Measurements from ENCODE around the gene SVIL.
A peak's percentile ranks its signal among the peaks of the same experiment; 100 is the strongest.
"Not testable (repeated sequence)": the region's sequence is repeated elsewhere in the genome, so short reads cannot be mapped to it uniquely, and the experiment has no call there.

Gene SVIL

DNA sequence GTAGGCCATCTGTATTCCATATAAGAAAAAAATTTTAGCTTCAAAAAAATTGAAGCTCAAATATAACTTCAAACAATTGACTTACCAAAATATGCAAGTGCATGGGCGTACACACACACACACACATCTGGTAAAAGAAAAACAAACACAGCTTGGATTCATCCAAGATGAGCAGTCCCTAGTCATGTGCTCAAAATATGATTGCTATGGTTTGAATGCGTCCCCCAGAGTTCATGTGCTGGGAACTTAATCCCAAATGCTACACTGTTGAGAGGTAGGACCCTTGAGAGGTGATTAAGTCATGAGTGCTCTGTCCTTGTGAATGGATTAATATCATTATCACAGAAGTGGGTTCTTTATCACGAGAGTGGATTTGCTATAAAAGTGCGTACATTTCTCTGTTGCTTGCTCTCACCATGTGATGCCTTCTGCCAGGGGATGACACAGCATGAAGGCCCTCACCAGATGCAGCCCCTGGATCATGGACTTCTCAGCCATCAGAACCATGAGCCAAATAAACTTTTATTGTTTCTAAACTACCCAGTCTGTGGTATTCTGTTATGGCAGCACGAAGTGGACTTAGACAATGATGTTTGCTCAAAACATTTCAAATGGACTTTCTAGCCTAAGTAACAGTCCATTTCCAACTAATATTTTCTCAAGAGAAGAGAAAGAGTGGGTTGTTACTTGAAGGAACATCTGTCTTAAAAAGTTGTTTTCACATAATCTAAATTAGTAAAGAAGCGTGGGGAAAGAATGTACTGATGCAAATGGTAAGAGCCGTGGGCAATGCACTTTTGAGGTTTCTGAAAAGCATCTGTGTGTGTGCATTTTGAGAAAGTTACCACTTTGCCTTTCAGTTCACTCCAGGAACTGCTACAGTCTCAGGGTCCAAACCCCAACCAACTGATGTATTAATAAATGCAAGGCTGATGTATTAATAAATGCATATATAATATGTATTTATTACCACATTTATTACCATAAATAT is 15.1 kb upstream of the SVIL start:
- no peak for DNase-seq

- DNase-seq, result no peak
Observed at GRCh38 chr10:29648983-29649268, 14.2 kb upstream of the SVIL start.

DNA sequence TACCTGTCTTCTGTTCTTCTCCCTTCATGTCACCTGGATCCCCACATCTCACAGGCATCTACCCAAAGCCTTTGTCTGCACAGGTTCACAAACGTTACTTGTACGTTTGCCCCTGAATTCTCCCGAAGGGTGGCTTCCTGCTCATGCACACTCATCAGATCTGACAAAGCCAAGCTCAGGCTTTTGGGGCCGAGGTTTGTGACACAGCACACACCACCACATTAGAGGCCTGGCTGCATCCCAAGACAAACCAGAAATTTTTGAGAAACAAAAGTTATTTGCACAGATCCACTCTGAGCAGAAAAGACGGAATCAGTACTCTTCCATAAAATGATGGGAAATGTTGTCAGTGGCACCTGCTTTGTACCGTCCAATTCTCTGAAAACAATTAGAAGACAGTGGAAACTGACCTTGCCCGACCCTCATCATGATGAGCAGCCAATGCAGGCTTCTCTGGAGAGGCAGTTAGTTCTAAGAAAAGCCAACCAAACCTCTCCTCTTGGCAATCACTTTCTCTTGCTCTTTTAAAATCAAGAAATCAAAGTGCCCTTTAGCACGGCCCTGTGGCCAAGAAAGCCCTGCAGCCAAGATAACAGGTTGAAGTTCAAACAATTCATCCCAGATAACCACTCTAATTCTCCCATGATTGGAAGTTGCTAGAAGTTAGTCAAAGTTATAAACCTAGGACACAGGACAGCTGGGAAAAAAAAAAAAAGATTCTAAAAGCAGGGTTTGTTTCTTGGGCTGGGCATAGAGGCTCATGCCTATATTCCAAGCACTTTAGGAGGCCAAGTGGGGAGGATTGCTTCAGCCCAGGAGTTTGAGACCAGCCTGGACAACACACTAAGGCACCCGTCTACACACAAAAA is 13.6 kb upstream of the SVIL start:
- peak; percentile 13 for DNase-seq

GRCh38 chr10:29647478-29647877 is 12.7 kb upstream of the SVIL start:
- DNase-seq, result no peak

- no peak for DNase-seq
Observed at GRCh38 chr10:29646960-29647461, 12.2 kb upstream of the SVIL start.

- DNase-seq, result no peak
Observed at GRCh38 chr10:29646238-29646902, 11.6 kb upstream of the SVIL start.

DNA sequence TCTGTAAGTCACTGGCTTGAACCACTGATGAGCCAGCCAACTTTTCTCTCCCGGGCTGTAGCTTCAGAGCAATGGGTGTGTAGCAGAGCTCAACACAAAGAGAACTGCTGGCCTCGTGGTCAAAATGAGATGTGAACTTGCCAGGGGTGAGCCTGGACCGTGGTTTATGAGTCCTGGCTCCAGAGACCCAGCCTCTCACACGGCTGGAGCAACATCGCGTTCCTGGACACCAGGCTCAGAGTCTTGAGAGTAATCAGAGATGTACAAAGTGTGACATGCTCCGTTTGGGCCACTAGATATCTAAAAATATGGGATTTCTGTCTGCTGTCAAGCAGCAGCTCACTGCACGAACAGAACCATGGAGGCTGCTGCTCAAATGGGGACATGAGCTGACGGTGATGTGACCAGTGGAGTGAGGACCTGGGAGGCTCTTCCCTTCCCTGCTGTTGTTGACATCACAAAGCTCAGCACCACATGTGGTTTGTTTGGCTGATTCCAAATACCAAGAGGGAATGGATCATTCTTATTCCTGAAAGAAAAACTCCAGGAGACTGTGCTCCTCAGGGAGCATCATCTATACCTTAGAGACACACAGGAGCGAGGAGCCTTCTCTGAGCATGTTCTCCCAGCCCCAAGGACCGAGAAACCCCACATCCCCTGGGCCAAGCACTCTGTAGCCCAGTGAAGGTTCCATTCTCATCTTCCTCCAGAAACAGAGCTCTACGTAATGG is 9.2 kb upstream of the SVIL start:
- no peak for DNase-seq

DNA sequence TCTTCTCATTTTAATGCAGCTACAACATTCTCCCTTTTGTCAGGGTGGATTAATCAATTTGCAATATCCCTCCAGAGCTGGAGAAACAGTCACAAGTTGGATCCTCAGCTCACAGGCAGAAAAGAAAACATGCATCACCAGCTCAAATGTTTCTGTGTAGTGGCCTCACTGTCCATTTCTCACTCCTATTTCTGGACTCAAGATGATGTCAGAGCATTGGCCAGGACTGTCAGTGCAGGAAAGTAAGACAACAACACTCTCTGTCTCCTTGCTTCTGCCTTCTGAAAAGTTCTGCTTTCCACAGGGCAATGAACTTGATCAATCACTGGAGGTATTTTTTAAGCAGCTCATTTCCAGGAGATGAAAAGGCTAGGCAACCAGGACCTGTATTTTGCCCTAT is 8.2 kb upstream of the SVIL start:
- DNase-seq, result no peak

- DNase-seq, result no peak
Observed at GRCh38 chr10:29637537-29637936, 2.8 kb upstream of the SVIL start.

GRCh38 chr10:29636178-29636577 is 1.4 kb upstream of the SVIL start:
- DNase-seq, result no peak

GRCh38 chr10:29635711-29636144 is 957 bp upstream of the SVIL start:
- DNase-seq, result peak; percentile 23

- no peak for DNase-seq
Observed at GRCh38 chr10:29634105-29634504, 666 bp downstream of the SVIL start.

- no peak for DNase-seq
Observed at GRCh38 chr10:29631049-29631339, 3.8 kb downstream of the SVIL start.

DNA sequence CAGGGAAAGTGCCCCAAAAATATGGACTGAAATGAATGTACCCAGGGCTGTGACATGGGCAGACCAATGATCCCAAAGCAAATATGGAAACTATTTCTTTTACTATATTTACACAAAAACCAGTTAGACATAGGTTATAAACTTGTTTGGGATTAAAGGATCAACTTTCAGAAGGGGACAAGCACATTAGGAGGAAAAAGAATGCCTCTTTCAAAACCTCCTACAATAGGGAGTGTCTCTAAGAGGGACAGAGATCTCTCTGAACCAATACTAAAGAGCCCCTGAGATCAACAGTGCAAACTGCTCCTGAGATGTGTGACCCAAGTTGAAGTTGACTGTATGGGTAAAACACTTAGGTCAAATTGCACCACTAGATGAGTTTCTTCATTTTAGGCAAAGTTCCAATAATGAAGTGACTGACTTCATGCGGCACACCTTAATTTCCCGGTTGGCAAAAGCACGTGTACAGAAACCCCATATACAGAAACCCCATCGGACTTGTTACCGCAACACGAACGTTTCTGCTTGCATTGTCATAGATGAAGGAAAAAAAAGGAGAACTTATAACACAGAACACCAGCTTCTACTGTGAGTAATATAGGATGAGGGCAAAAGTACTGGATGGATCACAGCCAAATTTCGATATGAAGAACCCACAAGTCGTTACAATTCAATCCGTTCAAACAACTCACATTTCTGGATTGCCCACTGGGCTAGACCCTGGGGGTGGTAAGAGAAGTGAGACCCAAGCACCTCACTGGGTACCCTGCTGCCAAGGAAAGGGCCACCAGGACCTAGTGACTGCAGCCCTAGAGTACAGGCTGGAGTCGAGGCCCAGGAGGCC is 4.3 kb downstream of the SVIL start:
- no peak for DNase-seq

DNA sequence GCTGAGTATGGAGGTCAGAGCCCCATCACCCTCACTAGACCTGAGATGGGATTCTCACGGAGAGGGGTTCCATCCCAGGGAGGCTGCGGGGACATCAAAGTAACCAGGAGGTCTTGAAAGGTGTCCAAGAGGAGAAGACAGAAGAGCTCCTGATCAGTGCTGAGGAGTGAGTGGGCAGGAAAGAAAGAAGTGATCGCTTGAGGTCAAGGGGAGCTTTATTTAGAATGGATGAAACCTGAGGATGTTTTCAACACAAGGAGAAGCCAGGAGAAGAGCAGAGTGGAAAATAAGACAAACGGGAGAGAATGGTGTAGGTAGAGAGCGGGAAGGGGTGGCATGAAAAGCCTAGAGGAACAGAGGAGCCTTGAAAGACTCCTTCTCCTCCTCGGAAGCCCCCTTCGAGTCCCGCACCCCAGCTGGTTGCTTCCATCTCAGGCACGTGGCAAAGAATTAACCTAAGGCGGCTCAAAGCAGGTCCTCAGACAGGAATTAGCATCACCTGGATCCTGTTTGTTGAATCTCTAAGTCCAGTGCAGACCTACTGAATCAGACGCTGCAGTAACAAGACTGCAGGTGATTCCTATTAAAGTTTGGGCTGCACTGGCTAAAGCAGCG is 5.8 kb downstream of the SVIL start:
- DNase-seq, result no peak

GRCh38 chr10:29628311-29628710 is 6.5 kb downstream of the SVIL start:
- DNase-seq, result no peak

GRCh38 chr10:29627201-29628132 is 7.3 kb downstream of the SVIL start:
- no peak for DNase-seq

- DNase-seq, result not testable (repeated sequence)
Observed at GRCh38 chr10:29624357-29624756, 10.4 kb downstream of the SVIL start.

- no peak for DNase-seq
Observed at GRCh38 chr10:29623797-29624196, 11.0 kb downstream of the SVIL start.

- DNase-seq, result no peak
Observed at GRCh38 chr10:29622382-29622922, 12.3 kb downstream of the SVIL start.

Measured in activated effector memory CD4-positive, alpha-beta T cell treated with Interleukin-2 at 50 U/mL for 16 hours (primary cell).